IMR-90 (cell line): ENCODE measurements around the gene STON2. TPM values are rescaled to one million over a fixed set of nuclear protein-coding genes. Genes with fewer than 3 reads are reported as not detected.

Experiments used
- ATAC-seq: fragments of 200-7000 bp; cut with Tn5 transposase; 2 replicates; pipeline ENCODE4 v1.9.1; 2020; ENCODE audit warnings: low read depth, mild to moderate bottlenecking, moderate library complexity
- BruUV-seq: library from RNA; stranded (reverse); fragments of 400-500 nt; replicated peaks from 2 replicates; lab custom pipeline; 2021; lab: Mats Ljungman, UMichigan
- CTCF ChIA-PET: fragments of 300-600 bp; formaldehyde crosslinking; extraction: SDS; loops from one replicate; lab custom pipeline; 2021; ENCODE audit warnings: antibody characterized with exemption; lab: Yijun Ruan, JAX
- POLR2A ChIA-PET: fragments of 300-600 bp; sonication (Branson Sonifier 250); formaldehyde crosslinking; loops from one replicate; lab custom pipeline; 2022; ENCODE audit warnings: antibody characterized with exemption; ENCODE audit not compliant: unreplicated experiment; lab: Charles Lee
- DNase-seq: peaks from one replicate; pipeline ENCODE4 v3.0.0; 2013
- H2AFZ ChIP-seq: replicated peaks from 2 replicates; pipeline ENCODE3; 2013; ENCODE audit warnings: low read length, mild to moderate bottlenecking; ENCODE audit not compliant: poor library complexity
- H2AK5ac ChIP-seq: 2 replicates; pipeline ENCODE4 v1.6.1; 2013; ENCODE audit warnings: low read depth, low read length, inconsistent platforms
- H2AK9ac ChIP-seq: replicated peaks from 2 replicates; pipeline ENCODE3; 2013; ENCODE audit warnings: mild to moderate bottlenecking, low read depth, low read length, moderate library complexity; ENCODE audit not compliant: poor library complexity
- H2BK120ac ChIP-seq: 2 replicates; pipeline ENCODE4 v1.6.1; 2013; ENCODE audit warnings: low read depth, low read length, inconsistent platforms
- H2BK15ac ChIP-seq: 3 replicates; pipeline ENCODE4 v1.6.1; 2013; ENCODE audit warnings: low read depth, low read length, inconsistent platforms
- H2BK20ac ChIP-seq: 2 replicates; pipeline ENCODE4 v1.6.1; 2013; ENCODE audit warnings: low read depth, mild to moderate bottlenecking, inconsistent platforms, low read length, moderate library complexity
- H2BK5ac ChIP-seq: 2 replicates; pipeline ENCODE4 v1.6.1; 2013; ENCODE audit warnings: mild to moderate bottlenecking, low read depth, low read length, inconsistent platforms; ENCODE audit not compliant: poor library complexity, severe bottlenecking
- H3K14ac ChIP-seq: replicated peaks from 2 replicates; pipeline ENCODE4 v1.6.1; 2013; ENCODE audit warnings: low read depth, low read length, inconsistent platforms
- H3K18ac ChIP-seq: 2 replicates; pipeline ENCODE4 v1.6.1; 2013; ENCODE audit warnings: low read depth, low read length, control low read depth
- H3K23ac ChIP-seq: 2 replicates; pipeline ENCODE4 v1.6.1; 2013; ENCODE audit warnings: low read depth, low read length, inconsistent platforms
- H3K27ac ChIP-seq: 2 replicates; pipeline ENCODE4 v1.5.1; 2013; ENCODE audit warnings: mild to moderate bottlenecking, control low read depth, low read length; ENCODE audit not compliant: insufficient read depth
- H3K27me3 ChIP-seq: 2 replicates; pipeline ENCODE4 v1.6.1; 2013; ENCODE audit warnings: low read length; ENCODE audit not compliant: control insufficient read depth, insufficient read depth
- H3K36me3 ChIP-seq: 2 replicates; pipeline ENCODE4 v1.6.1; 2013; ENCODE audit warnings: low read length, mixed read lengths; ENCODE audit not compliant: control insufficient read depth, insufficient read depth
- H3K4ac ChIP-seq: 2 replicates; pipeline ENCODE4 v1.6.1; 2013; ENCODE audit warnings: low read depth, low read length, inconsistent platforms
- H3K4me1 ChIP-seq: 2 replicates; pipeline ENCODE4 v1.6.1; 2013; ENCODE audit warnings: low read length, mixed read lengths; ENCODE audit not compliant: control insufficient read depth, insufficient read depth
- H3K4me2 ChIP-seq: 2 replicates; pipeline ENCODE4 v1.6.1; 2013; ENCODE audit warnings: low read depth, mild to moderate bottlenecking, control low read depth, low read length, moderate library complexity
- H3K4me3 ChIP-seq: 2 replicates; pipeline ENCODE4 v1.5.1; 2013; ENCODE audit warnings: low read depth, mild to moderate bottlenecking, control low read depth, low read length, moderate library complexity; ENCODE audit not compliant: insufficient read depth
- H3K56ac ChIP-seq: 2 replicates; pipeline ENCODE4 v1.6.1; 2013; ENCODE audit warnings: low read length, inconsistent platforms; ENCODE audit not compliant: insufficient read depth; ENCODE audit errors: extremely low read depth
- H3K79me1 ChIP-seq, 2 experiments: 2 replicates each; pipeline ENCODE4 v1.6.1; 2013; ENCODE audit warnings: low read length in 2 of 2, inconsistent platforms in 1 of 2, low read depth in 1 of 2
- H3K9ac ChIP-seq: 2 replicates; pipeline ENCODE4 v1.6.1; 2013; ENCODE audit warnings: low read depth, low read length, control low read depth
- H3K9me1 ChIP-seq: 2 replicates; pipeline ENCODE4 v1.6.1; 2013; ENCODE audit warnings: low read length, inconsistent platforms; ENCODE audit not compliant: insufficient read depth
- H3K9me3 ChIP-seq: 2 replicates; pipeline ENCODE4 v1.6.1; 2013; ENCODE audit warnings: low read length; ENCODE audit not compliant: control insufficient read depth, insufficient read depth
- H4K20me1 ChIP-seq: 2 replicates; pipeline ENCODE4 v1.6.1; 2013; ENCODE audit warnings: low read length, inconsistent platforms; ENCODE audit not compliant: insufficient read depth
- H4K5ac ChIP-seq: 2 replicates; pipeline ENCODE4 v1.6.1; 2013; ENCODE audit warnings: mild to moderate bottlenecking, low read depth, low read length, control low read depth
- H4K8ac ChIP-seq, 2 experiments: 2 replicates each; pipeline ENCODE4 v1.6.1; 2013; ENCODE audit warnings: low read depth in 2 of 2, low read length in 2 of 2, control low read depth in 1 of 2, inconsistent platforms in 1 of 2
- H4K91ac ChIP-seq: 2 replicates; pipeline ENCODE4 v1.6.1; 2013; ENCODE audit warnings: low read depth, low read length, inconsistent platforms; ENCODE audit not compliant: insufficient read depth
- CEBPB ChIP-seq: IDR thresholded peaks from 2 replicates; pipeline ENCODE4 v1.6.1; 2012; ENCODE audit warnings: low read depth, low read length, improper control_type of control experiment
- FOS ChIP-seq: fragments of 150-350 bp; IDR thresholded peaks from 2 replicates; pipeline ENCODE4 v1.6.1; 2016; ENCODE audit warnings: low read depth, low read length
- MAFK ChIP-seq: IDR thresholded peaks from 2 replicates; pipeline ENCODE4 v1.6.1; 2012; ENCODE audit warnings: low read depth, low read length, improper control_type of control experiment
- MXI1 ChIP-seq: IDR thresholded peaks from 2 replicates; pipeline ENCODE4 v1.6.1; 2012; ENCODE audit warnings: low read depth, mild to moderate bottlenecking, low read length, moderate library complexity, borderline replicate concordance
- NFE2L2 ChIP-seq: fragments of 150-350 bp; IDR thresholded peaks from 2 replicates; pipeline ENCODE4 v1.6.1; 2016; ENCODE audit warnings: low read depth, mild to moderate bottlenecking, low read length
- RAD21 ChIP-seq: IDR thresholded peaks from 2 replicates; pipeline ENCODE4 v1.6.1; 2012; ENCODE audit warnings: low read length, improper control_type of control experiment
- WGBS, 2 experiments: methylation state at CpG; one replicate each; pipeline versions ENCODE4 v1.1.5 to v1.1.7; 2013; ENCODE audit warnings: missing lambda C conversion rate in 2 of 2; ENCODE audit not compliant: insufficient read length in 1 of 2; ENCODE audit errors: extremely low coverage in 2 of 2; 5-methylcytosine and 5-hydroxymethylcytosine counted together
- dilution Hi-C: fragments of 300-500 bp; cut with HindIII; formaldehyde crosslinking; loops from one replicate; pipeline ENCODE4 v1.14.3; 2018; ENCODE audit warnings: low sequenced_read_pairs; ENCODE audit not compliant: unreplicated experiment
- in situ Hi-C: fragments of 300-500 bp; cut with MboI; formaldehyde crosslinking; loops from 3 replicates; pipeline ENCODE4 v1.14.3; 2019; ENCODE audit warnings: low sequenced_read_pairs, inconsistent platforms, mixed read lengths
- intact Hi-C: fragments of 100-400 bp; cut with micrococcal nuclease; formaldehyde crosslinking; loops from 2 replicates; pipeline ENCODE4 v1.10.0; 2022
- polyA plus RNA-seq, 3 experiments: library from polyadenylated mRNA; depleted of rRNA; stranded (reverse); fragments of >200 nt; gene quantifications; 2 replicates each; pipeline ENCODE4 v1.2.3, GENCODE V29; 2012; ENCODE audit warnings: low replicate concordance in 1 of 3
- total RNA-seq: library from RNA; depleted of rRNA; stranded (reverse); fragments of >200 nt; gene quantifications from 2 replicates; pipeline ENCODE4 v1.2.3, GENCODE V29; 2012
- TF ChIP-seq, protein P1 (sequence below): fragments of 150-350 bp; IDR thresholded peaks from 2 replicates; pipeline ENCODE4 v1.6.1; 2016; ENCODE audit warnings: low read depth, mild to moderate bottlenecking, low read length, moderate library complexity, borderline replicate concordance
- TF ChIP-seq, protein P2 (sequence below): fragments of 150-350 bp; IDR thresholded peaks from 2 replicates; pipeline ENCODE4 v1.6.1; 2017; ENCODE audit warnings: mild to moderate bottlenecking, antibody characterized with exemption, low read length, low read depth

The STON2 gene
- total and polyA plus RNA-seq, 2 of the 4 experiments (the other 2 are of a cell fraction), result not detected

DNA sequence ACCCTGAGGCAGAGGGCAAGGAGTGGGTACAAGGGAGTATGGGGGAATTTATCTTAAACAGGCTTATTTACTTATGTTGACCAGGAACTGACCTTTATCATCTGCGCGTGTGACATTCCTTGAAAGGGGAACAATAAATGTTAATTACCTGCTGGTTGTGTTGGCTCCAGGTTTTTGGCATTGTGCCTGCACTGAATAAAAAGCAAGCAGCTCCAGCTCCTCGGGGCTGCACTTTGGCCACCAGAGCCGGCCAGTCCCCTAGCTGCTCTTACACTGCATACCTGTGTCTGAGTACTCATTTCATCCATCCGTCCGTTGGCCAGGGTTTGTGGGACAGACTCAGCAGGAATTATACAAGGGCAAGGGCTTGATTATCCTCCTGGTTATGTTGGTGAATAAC lies 110.6 kb downstream of the STON2 start (continued):
- TF ChIP-seq FOS (no peak), MAFK (no peak), CEBPB (no peak), RAD21 (no peak)

DNA sequence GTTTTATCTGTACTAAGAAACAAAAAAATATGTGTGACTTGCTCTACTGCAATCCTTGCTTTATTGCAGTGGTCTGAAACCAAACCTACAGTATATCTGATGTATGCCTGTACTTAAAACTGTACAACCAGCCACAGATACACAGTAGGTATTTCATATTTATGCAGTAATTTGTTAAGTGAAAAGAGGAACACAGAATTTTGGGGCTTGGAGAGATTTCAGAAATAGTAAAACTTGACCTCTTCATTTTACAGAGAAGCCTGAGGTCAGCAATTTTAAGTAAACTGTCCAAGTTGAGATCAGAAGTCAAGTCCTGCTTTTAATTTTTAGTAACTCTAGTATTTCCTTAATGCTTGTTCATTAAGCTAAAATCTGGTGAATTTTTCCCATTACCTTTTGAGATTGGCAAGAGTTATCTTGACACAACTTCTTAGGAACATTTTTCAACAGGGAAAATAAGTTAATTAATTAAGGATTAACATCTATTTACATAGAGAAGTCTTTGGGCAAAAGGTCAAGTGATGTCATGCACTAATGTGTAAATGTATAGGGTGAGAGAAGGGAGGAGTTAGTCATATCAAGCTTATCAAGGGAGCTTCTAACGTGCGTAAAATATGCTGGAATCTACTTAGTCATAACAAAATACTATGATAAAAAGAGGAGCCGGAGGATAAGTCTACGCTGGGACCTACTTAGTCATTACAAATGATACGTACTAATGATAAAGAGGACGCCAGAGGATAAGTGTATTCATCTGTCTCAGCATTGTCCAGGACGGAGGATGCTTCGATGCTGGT lies 113.4 kb downstream of the STON2 start:
- in situ Hi-C loops, result no loop called here
- no peaks in the 10 kb centered on the region for H3K9me1 ChIP-seq
- H3K23ac ChIP-seq, result no peak overlapping the region
- H4K5ac ChIP-seq, result no peak overlapping the region
- WGBS, 2 experiments, result no CpG with 5 or more reads among the region's 8 CpGs
- no peak overlapping the region for H2AK9ac ChIP-seq
- BruUV-seq, result no TSS peak
- no peak overlapping the region for H3K4me2 ChIP-seq
- H3K4me1 ChIP-seq, result no peaks in the 10 kb centered on the region
- no peak overlapping the region for H2BK5ac ChIP-seq
- no peaks in the 10 kb centered on the region for H3K36me3 ChIP-seq
- dilution Hi-C loops, result no loop called here
- H3K4me3 ChIP-seq, result no peak overlapping the region
- H2BK15ac ChIP-seq, result no peak overlapping the region
- no peak overlapping the region for H3K4ac ChIP-seq
- no peak overlapping the region for H3K18ac ChIP-seq
- H2BK120ac ChIP-seq, result no peak overlapping the region
- no peak for ATAC-seq
- no peaks in the 10 kb centered on the region for H3K27me3 ChIP-seq
- no peak for DNase-seq
- no peak overlapping the region for H3K9ac ChIP-seq
- TF ChIP-seq NFE2L2 (no peak), MAFK (peak; percentile 65), MXI1 (no peak), CEBPB (no peak)
- TF ChIP-seq, protein P1, sequence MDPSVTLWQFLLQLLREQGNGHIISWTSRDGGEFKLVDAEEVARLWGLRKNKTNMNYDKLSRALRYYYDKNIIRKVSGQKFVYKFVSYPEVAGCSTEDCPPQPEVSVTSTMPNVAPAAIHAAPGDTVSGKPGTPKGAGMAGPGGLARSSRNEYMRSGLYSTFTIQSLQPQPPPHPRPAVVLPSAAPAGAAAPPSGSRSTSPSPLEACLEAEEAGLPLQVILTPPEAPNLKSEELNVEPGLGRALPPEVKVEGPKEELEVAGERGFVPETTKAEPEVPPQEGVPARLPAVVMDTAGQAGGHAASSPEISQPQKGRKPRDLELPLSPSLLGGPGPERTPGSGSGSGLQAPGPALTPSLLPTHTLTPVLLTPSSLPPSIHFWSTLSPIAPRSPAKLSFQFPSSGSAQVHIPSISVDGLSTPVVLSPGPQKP, result no peak
- TF ChIP-seq, protein P2, sequence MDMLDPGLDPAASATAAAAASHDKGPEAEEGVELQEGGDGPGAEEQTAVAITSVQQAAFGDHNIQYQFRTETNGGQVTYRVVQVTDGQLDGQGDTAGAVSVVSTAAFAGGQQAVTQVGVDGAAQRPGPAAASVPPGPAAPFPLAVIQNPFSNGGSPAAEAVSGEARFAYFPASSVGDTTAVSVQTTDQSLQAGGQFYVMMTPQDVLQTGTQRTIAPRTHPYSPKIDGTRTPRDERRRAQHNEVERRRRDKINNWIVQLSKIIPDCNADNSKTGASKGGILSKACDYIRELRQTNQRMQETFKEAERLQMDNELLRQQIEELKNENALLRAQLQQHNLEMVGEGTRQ, result no peak
- intact Hi-C loops, result no loop called here
- no peak overlapping the region for H2BK20ac ChIP-seq
- H2AK5ac ChIP-seq, result no peak overlapping the region
- H3K79me1 ChIP-seq, result no peaks in the 10 kb centered on the region
- ChIA-PET CTCF (no interaction called here), POLR2A (no interaction called here)
- no peaks in the 10 kb centered on the region for H4K20me1 ChIP-seq
- H3K14ac ChIP-seq, result no peak overlapping the region
- no peak overlapping the region for H2AFZ ChIP-seq
- no peak overlapping the region for H4K8ac ChIP-seq
- no peaks in the 10 kb centered on the region for H3K9me3 ChIP-seq
- H4K91ac ChIP-seq, result no peak overlapping the region
- H3K56ac ChIP-seq, result no peak overlapping the region
- no peak overlapping the region for H3K27ac ChIP-seq
